ENCODE results near the gene POLD1. TPM values are rescaled to one million over a fixed set of nuclear protein-coding genes. Genes with fewer than 3 reads are reported as not detected.
"Not testable (repeated sequence)": the region's sequence is repeated elsewhere in the genome, so short reads cannot be mapped to it uniquely, and the experiment has no call there.

The POLD1 gene
- total RNA-seq, 1 experiment from 2014 or later = 173 TPM

DNA sequence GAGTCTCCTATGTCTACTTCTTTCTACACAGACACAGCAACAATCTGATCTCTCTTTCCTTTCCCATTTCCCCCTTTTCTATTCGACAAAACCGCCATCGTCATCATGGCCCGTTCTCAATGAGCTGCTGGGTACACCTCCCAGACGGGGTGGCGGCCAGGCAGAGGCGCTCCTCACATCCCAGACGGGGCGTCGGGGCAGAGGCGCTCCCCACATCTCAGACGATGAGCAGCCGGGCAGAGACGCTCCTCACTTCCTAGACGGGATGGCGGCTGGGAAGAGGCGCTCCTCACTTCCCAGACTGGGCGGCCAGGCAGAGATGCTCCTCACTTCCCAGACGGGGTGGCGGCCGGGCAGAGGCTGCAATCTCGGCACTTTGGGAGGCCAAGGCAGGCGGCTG, 6.8 kb downstream of the POLD1 start:
- not testable (repeated sequence) for DNase-seq (ENCODE audit: low read depth)

DNA sequence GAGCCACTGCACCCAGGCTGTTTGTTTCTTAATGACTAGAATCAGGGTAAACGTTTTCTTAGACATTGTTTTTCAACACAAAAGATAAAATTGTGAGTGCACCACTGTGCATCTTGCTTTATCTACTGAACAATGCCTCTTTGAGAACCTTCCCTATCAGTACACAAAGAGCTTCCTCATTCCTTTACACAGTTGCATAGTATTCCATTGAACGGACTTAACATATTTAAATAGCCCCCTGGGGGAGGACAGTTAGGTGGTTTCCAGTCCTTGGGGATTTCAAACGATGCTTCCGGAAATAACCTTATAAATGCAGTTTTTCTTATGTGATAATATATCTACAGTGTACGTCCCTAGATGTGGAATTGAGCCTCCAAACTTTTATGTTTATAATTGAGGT, 8.6 kb downstream of the POLD1 start:
- no peak for DNase-seq (ENCODE audit: low read depth)

DNA sequence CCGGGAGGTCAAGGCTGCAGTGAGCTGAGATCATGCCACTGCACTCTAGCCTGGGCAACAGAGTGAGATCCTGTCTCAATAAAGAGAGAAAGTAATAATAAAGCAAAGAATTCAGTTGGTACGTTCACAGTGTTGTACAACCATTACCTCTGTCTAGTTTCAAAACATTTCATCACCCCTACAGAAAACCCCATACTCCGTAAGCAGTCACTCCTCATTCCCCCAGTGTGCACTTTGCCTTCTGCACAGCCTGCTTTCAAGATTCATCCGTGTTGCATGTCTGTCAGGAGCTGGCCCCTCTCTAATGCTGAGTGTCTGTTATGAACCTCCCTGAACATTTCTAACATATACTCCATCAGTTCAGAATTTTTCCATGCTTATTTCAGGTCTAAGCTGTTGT, 9.4 kb downstream of the POLD1 start:
- DNase-seq (ENCODE audit: low read depth) = no peak

DNA sequence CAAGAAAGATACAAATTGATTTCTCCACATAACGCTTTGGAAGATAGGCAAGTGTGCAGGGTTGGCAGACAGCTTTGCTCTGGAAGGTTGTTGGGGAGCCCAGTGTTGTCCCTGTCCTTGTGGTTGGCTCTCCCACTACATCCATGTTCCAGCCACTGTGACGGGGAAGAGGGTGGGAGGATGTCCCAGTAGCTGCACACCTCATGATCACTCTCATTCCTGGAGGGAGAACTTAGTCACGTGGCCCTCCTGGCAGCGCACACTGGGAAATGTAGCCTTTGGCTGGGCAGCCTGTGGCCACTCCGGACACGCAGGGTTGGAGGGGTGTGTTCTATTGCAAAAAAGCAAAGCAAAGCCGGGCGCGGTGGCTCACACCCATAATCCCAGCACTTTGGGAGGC, 9.9 kb downstream of the POLD1 start:
- DNase-seq (ENCODE audit: low read depth) = no peak

GRCh38 chr19:50398675-50399367, 14.7 kb downstream of the POLD1 start:
- no peak for DNase-seq (ENCODE audit: low read depth)

GRCh38 chr19:50399368-50399745, 15.2 kb downstream of the POLD1 start:
- no peak for DNase-seq (ENCODE audit: low read depth)

DNA sequence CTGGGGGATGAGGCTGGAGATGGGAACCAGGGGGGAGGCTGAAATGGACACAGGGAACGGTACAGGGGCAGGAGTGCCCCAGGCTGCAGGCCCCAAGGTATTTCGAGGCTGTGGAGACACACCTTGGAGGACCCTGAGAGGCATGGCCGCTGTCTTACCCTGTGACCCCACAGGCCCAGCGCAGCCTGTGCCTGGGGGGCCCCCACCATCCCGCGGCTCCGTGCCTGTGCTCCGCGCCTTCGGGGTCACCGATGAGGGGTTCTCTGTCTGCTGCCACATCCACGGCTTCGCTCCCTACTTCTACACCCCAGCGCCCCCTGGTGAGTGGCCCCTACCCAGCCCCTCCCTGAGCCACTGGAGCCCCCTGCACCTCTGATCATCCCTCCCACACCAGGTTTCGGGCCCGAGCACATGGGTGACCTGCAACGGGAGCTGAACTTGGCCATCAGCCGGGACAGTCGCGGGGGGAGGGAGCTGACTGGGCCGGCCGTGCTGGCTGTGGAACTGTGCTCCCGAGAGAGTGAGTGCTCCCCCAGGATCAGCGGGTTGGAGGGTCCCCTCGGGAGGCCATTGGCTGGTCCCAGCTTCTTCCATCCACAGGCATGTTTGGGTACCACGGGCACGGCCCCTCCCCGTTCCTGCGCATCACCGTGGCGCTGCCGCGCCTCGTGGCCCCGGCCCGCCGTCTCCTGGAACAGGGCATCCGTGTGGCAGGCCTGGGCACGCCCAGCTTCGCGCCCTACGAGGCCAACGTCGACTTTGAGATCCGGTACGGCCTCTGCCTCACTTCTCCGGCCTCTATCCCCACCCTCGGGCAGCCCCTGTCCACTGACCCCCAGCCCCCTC, 17.7 kb downstream of the POLD1 start:
- no peak for DNase-seq (ENCODE audit: low read depth)

GRCh38 chr19:50402544-50403301, 18.6 kb downstream of the POLD1 start:
- DNase-seq (ENCODE audit: low read depth) = no peak

DNA sequence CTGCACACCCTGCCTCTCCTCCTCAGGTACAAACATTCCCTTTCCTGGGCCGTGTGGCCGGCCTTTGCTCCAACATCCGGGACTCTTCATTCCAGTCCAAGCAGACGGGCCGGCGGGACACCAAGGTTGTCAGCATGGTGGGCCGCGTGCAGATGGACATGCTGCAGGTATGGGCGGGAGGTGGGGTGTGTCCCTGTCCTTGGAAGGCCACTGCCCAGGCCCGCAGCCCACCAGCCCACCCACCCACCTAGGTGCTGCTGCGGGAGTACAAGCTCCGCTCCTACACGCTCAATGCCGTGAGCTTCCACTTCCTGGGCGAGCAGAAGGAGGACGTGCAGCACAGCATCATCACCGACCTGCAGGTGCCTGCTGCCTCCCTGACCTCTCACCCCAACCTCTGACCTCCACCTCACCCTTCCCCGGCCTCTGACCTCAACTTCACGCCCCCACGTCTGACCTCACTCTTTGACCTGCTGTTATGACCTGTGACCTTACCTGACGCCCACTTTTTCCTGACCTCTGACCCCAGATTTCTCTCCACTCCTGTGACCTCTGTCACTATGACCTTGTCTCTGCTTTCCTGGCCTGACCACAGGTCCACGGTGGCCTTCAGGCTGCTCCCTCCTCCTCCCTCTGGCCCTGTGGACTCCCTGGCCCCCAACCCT, 22.1 kb downstream of the POLD1 start:
- no peak for DNase-seq (ENCODE audit: low read depth)

GRCh38 chr19:50406829-50407228, 22.7 kb downstream of the POLD1 start:
- DNase-seq (ENCODE audit: low read depth) = no peak

- DNase-seq (ENCODE audit: low read depth) = no peak
Observed at GRCh38 chr19:50409347-50409746, 25.2 kb downstream of the POLD1 start.

- no peak for DNase-seq (ENCODE audit: low read depth)
Observed at GRCh38 chr19:50410109-50410508, 26.0 kb downstream of the POLD1 start.

DNA sequence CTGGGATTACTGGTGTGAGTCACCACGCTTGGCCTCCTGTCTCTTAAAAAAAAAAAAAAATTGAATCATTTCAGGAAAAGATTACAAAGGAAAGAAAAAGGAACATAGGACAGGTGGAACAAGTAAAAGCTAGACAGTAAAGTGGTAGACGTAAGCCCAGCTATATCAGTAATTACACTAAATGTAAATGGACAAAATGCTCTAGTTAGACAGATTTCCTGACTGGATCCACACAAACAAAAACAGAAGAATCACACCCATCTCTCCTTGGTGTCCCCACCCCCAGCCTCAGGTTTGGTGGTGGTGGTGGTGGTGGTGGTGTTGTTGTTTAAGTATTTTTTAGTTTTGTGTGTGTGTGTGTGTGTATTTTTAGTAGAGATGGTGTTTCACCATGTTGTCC, 28.3 kb downstream of the POLD1 start:
- no peak for DNase-seq (ENCODE audit: low read depth)

DNA sequence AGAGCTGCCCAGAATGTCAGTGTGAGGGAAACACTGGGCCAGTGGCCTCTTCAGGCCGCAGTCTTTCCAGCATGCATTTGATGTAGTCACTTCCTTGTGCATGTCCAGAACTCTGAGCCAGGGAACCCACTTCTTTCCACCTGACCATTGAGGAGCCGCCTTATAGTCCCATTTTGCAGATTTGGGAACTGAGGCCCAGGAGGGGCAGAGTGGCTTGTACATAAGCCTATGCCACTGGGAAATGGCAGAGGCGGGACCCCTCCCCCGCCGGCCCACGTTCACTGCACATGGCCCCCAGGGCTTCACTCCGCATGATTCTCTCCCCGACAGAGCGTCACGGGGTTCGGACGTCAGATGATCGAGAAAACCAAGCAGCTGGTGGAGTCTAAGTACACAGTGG, 28.9 kb downstream of the POLD1 start:
- no peak for DNase-seq (ENCODE audit: low read depth)

DNA sequence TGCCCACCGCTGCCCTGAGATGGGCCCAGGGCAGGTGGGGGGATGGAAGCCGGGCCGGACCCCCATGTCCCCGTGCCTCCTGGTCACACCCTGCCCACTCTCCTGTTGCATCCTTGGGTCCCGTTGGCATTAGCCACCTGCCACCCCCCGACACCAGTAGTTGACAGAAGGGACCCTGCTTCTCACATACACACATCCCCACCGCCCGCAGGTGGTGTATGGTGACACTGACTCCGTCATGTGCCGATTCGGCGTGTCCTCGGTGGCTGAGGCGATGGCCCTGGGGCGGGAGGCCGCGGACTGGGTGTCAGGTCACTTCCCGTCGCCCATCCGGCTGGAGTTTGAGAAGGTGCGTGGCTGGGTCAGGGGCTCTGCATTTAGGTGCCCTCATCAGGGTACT, 29.4 kb downstream of the POLD1 start:
- DNase-seq (ENCODE audit: low read depth) = no peak

DNA sequence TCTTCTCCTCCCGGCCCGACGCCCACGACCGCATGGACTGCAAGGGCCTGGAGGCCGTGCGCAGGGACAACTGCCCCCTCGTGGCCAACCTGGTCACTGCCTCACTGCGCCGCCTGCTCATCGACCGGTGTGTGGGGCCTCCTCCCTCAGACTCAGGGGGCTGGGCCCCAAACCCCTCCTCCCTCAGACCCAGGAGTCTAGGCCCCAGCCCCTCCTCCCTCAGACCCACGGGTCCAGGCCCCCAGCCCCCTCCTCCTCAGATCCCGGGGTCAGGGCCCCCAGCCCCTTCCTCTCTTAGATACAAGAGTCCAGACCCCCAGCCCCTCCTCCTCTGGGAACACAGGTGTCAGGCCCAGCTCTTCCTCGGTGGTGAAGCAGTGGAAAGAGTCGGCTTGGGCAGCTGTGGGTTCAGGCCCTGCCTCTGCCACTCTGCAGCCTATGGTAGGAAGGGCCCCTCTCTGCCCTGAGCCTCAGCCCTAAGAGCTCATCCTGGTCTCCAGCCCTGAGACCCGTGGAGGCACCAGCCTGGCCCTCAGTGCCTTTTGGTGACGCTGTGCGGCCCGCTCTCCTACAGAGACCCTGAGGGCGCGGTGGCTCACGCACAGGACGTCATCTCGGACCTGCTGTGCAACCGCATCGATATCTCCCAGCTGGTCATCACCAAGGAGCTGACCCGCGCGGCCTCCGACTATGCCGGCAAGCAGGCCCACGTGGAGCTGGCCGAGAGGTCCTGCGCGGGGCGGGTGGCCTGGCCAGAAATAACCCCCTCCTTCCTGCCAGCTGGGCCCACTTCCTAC, 30.9 kb downstream of the POLD1 start:
- no peak for DNase-seq (ENCODE audit: low read depth)

DNA sequence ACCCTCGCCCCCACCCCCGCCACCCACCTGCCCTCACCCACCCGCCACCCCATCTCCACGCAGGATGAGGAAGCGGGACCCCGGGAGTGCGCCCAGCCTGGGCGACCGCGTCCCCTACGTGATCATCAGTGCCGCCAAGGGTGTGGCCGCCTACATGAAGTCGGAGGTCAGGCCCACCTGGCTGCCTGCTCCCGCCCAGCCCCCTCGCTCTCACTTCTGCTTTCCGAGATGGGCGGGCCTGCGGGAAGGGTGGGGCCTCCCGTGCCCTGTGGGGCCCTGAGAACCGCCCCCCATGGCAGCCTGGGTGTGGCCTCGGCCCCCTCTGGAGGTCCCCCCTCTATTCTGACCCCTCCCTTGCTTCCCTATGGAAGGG, 31.5 kb downstream of the POLD1 start:
- DNase-seq (ENCODE audit: low read depth) = no peak

DNA sequence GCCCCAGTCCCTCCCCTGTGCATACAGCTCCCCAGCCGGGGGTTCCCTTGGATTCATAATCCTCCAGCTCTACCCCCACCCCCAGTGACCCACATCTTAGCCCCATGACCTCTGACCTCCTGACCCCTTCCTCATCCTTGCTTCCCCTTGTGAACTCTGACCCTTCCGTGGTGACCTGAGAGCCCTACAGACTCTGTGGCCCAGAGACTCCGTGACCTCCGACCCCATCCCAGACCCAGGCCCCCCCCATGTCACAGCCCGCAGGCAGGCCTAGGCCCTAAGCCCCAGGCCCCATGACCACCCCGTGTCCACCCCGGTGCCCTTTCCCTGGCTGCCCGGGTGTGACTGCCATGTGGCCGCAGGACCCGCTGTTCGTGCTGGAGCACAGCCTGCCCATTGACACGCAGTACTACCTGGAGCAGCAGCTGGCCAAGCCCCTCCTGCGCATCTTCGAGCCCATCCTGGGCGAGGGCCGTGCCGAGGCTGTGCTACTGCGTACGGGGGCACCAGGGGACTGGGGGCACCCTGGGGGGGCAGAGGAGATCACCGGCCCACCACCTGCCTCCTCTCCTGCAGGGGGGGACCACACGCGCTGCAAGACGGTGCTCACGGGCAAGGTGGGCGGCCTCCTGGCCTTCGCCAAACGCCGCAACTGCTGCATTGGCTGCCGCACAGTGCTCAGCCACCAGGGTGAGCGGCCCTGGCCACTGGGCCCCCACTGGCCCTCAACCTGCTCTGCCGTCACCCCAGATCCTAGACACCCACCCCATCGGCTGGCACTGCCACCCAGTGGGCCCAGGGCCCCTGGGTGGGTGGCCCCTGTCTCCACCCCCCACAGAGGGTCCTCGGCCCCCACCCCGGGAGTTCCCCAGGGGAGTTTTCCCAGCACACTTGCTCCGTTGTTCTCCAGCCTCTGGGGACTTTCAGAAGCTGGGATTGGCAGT, 32.2 kb downstream of the POLD1 start:
- DNase-seq (ENCODE audit: low read depth) = no peak

Measured in HT1080 (cell line).